ENCODE results near the gene NANOS3. TPM values are rescaled to one million over a fixed set of nuclear protein-coding genes. Genes with fewer than 3 reads are reported as not detected.

The NANOS3 gene
- total and polyA plus RNA-seq, 9 of the 15 experiments (the other 6 are each of a cell fraction or from before 2014, with no cell fraction given) = not detected

- BruUV-seq (replicated peaks) = no TSS peak
- ChIA-PET CTCF (ENCODE audit: low intra/inter-chr PET ratio) (no interaction called here), POLR2A (interaction anchor here (0.7 kb wide), 1 partner anchor 29 kb away, joined by 4 read pairs; no protein-coding TSS in a partner anchor)
- no peak overlapping the region for H3K4me2 ChIP-seq (ENCODE audit: insufficient read depth, low read length)
- in situ Hi-C loops (cut with MboI) (no loop called here), intact Hi-C loops (cut with micrococcal nuclease) (no loop called here)
- no peak overlapping the region for H3K4me3 ChIP-seq
- H4K20me1 ChIP-seq (replicated peaks; ENCODE audit: control insufficient read depth, insufficient read depth, low read length) = no peaks in the 10 kb centered on the region
- no peak for FAIRE-seq
- H3K9ac ChIP-seq (ENCODE audit: insufficient read depth in 1 of 2, low read depth in 2 of 2, low read length in 2 of 2) = peak overlapping the region in 1 of 2 experiments; percentile 65; a peak in 1 of 4 replicates
- no peak for DNase-seq (ENCODE audit: extremely low read depth in 1 of 4, low spot score in 3 of 4)
- H3K9me3 ChIP-seq (replicated peaks; ENCODE audit: control insufficient read depth, insufficient read depth, low read depth, low read length) = no peaks in the 10 kb centered on the region
- H3K27ac ChIP-seq (ENCODE audit: extremely low read depth, low read depth, low read length) = no peak overlapping the region
- no peaks in the 10 kb centered on the region for H3K27me3 ChIP-seq (ENCODE audit: control insufficient read depth in 2 of 2, insufficient read depth in 2 of 2, low read length in 2 of 2)
- no peak for ATAC-seq
- peaks cover 10 to 41% of the 10 kb centered on the region in 2 experiments; a peak in 4 of 5 replicates for H3K4me1 ChIP-seq (replicated peaks in 1 of 2; ENCODE audit: control insufficient read depth in 2 of 2, insufficient read depth in 2 of 2, low read length in 2 of 2)
- H3K36me3 ChIP-seq (ENCODE audit: control insufficient read depth, insufficient read depth, low read length) = peaks cover 14% of the 10 kb centered on the region; the same call in 2 of the 3 replicates
- no peaks in the 10 kb centered on the region for H3K9me1 ChIP-seq (ENCODE audit: control insufficient read depth, insufficient read depth, low read length)
- TF ChIP-seq RBFOX2 (IDR thresholded peaks at IDR 0.05; ENCODE audit: low read depth, low read length) (0 out of 2 replicates have a peak, but pooled peaks have one; percentile 16), POLR2G (IDR thresholded peaks at IDR 0.05; ENCODE audit: low read depth, low read length) (peak; percentile 2; the same call in 1 of the 2 replicates), ZSCAN29 (IDR thresholded peaks at IDR 0.05) (no peak)
- 74% methylated on average over 16 of the region's 32 CpGs for whole genome bisulfite sequencing (ENCODE audit: insufficient coverage, low coverage, missing lambda C conversion rate)
- H2AFZ ChIP-seq (ENCODE audit: low read depth, low read length) = no peak overlapping the region
- H3K79me2 ChIP-seq (ENCODE audit: control insufficient read depth, insufficient read depth, low read length) = no peaks in the 10 kb centered on the region
Observed at GRCh38 chr19:13830741-13831536, 46.0 kb upstream of the NANOS3 start.
